PC-9 (cell line): Measurements from ENCODE around the gene APBA1.

Experiments used
- CTCF ChIP-seq: fragments of 200-600 bp; sonication (generic); conservative IDR thresholded peaks from 2 replicates; pipeline ENCODE4 v1.6.1; 2017; ENCODE audit warnings: mixed run types, antibody characterized with exemption, mild to moderate bottlenecking, moderate library complexity
- EZH2 ChIP-seq: fragments of 200-600 bp; sonication (generic); IDR thresholded peaks from 2 replicates; pipeline ENCODE4 v1.8.0; 2017; ENCODE audit warnings: antibody characterized with exemption, low read depth

- no peak for TF ChIP-seq CTCF
- no peak for TF ChIP-seq EZH2
These were observed 177.4 kb downstream of the APBA1 start for GRCh38 chr9:69494763-69495162.
